H7 (cell line): Measurements from ENCODE around the gene SNX6. TPM values are rescaled to one million over a fixed set of nuclear protein-coding genes. Genes with fewer than 3 reads are reported as not detected.
A peak's percentile ranks its signal among the peaks of the same experiment; 100 is the strongest.
"Not testable (repeated sequence)": the region's sequence is repeated elsewhere in the genome, so short reads cannot be mapped to it uniquely, and the experiment has no call there.

Experiments used
- DNase-seq: peaks from one replicate; pipeline ENCODE4 v3.0.0; 2012
- H3K27me3 ChIP-seq: 2 replicates; pipeline ENCODE4 v1.6.0; 2011; ENCODE audit warnings: mild to moderate bottlenecking, low read length; ENCODE audit not compliant: control insufficient read depth, insufficient read depth
- H3K36me3 ChIP-seq: replicated peaks from 2 replicates; pipeline ENCODE4 v1.5.1; 2011; ENCODE audit warnings: low read length; ENCODE audit not compliant: control insufficient read depth, insufficient read depth
- H3K4me3 ChIP-seq: 2 replicates; pipeline ENCODE4 v1.5.1; 2011; ENCODE audit warnings: low read depth, mild to moderate bottlenecking, control low read depth, low read length, moderate library complexity; ENCODE audit not compliant: insufficient read depth
- total RNA-seq: library from RNA; depleted of rRNA; stranded (reverse); fragments of >200 nt; shearing (Covaris generic); gene quantifications from 2 replicates; pipeline ENCODE4 v1.2.3, GENCODE V29; 2014; rRNA removed

Gene SNX6
- total RNA-seq: 75.2 and 94.9 TPM in 2 replicates

DNA sequence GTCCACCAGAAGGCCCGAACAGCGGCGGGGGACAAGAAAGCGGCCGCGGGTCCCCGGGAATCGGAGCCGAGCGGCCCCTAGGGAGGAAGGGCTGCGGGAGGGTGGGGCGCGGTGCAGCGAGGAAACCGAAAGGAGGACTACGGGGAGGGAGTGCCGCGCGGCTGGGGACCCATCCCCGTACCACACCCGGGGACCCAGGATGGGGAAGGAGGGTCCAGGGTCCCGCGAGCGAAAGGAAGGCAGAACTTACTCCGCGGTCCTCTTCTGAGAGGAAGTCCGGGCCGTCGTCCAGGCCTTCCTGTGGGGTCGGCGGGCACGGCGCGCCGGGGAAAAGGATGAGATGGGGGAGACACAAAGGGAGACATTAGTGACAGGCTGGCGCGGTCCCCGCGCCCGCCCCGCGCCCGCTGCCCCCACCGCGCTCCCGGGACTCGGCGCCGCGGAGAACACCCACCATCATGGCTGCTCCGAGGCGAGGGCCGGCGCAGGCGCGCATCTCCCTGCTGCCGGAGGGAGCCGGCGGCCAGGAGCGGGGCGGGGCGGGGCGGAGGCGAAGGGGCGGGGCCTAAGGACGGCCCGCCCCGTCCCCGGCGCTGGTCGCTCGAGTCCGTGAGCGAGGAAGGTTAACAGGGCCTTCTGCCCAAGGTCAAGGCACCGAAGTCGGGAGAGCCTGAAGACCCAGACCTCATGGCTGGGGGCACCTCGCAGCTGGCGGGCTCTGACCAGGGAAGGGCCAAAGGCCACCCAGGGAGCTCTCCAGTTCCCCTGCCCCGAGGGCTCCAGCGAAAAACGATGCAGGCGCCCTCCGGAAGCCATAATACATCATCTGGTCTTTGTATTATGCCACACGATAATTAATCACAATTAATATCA lies at the start of gene SNX6:
Gene SNX6 (minus strand): TSS at position 492 of the 873 bp plus-strand sequence. CDS start 32 bp downstream, at position 460.
- Histone ChIP-seq H3K4me3 (peak within 1 kb of the TSS; percentile 93), H3K27me3 (no peaks in the 10 kb centered on the region), H3K36me3 (no peaks in the 10 kb centered on the region)
- peak; percentile 99 for DNase-seq

DNA sequence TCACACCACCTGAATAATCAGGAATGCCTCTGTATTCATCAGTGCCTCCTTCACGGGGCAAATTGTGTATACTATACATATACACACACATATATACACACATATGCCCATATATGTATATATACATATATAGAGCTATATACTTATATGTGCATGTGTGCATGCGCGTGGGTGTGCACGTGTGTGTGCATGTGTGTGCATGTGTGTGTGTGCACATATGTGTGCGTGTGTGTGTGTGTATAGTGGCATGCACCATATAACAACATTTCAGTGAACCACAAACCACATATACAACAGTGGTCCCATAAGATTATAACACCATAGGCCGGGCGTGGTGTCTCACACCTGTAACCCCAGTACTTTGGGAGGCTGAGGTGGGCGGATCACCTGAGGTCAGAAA lies 48.8 kb upstream of the SNX6 start:
- H3K36me3 ChIP-seq: no peaks in the 10 kb centered on the region
- no peak overlapping the region for H3K4me3 ChIP-seq
- H3K27me3 ChIP-seq: no peaks in the 10 kb centered on the region
- DNase-seq: no peak

DNA sequence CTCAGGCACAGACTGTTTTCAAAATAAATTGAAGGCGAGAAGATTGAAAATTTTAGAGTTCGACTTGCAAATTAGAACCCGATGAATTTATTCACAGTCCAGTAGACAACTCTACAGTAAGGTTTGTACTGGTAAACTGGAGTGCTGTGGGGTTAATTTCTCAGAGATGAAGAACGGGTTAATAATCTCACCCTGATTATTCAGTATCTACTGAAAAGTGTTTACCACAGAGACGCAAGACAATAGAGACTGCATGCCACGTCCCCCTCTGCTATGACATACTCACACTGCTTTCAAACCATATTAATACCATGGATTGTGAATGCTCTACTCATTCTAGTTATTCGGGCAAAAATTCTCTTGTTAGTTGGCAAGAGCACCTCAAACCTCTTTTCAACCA lies 48.4 kb upstream of the SNX6 start:
- no peak overlapping the region for H3K4me3 ChIP-seq

DNA sequence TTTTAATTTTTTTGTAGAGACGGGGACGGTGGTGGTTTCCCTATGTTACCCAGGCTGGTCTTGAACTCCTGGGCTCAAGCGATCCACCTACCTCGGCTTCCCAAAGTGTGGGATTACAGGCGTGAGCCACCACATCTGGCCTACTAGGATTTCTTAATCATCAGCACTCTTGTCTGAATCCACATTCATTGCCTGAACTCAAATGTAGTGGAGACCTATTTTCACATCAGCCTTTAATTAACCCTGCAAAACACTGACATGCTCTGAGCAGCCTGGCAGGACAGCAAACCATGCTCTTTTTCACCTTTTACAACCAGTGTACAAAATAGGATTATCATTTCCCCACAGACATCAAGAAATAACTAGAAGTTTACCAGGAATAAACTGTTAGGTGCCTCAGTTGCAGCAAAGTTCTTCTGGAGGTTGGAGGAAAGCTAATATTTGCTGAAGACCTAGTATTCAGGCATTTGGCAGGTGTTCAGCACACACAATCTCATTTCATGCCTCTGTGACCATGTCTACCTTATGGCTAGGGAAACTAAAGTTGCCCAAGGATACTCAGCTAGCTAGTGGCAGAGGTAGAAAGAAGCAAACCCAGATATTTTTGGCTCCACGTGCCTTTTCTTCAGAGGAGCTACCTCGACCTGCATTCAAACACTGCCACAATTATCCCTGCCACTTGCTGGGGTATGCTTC lies 46.7 kb upstream of the SNX6 start:
- no peaks in the 10 kb centered on the region for H3K36me3 ChIP-seq
- no peaks in the 10 kb centered on the region for H3K27me3 ChIP-seq
- no peak for DNase-seq
- H3K4me3 ChIP-seq: no peak overlapping the region

More for the DNA sequence above, 48.4 kb upstream of the SNX6 start:
- DNase-seq: no peak
- Histone ChIP-seq H3K36me3 (no peaks in the 10 kb centered on the region), H3K27me3 (no peaks in the 10 kb centered on the region)

DNA sequence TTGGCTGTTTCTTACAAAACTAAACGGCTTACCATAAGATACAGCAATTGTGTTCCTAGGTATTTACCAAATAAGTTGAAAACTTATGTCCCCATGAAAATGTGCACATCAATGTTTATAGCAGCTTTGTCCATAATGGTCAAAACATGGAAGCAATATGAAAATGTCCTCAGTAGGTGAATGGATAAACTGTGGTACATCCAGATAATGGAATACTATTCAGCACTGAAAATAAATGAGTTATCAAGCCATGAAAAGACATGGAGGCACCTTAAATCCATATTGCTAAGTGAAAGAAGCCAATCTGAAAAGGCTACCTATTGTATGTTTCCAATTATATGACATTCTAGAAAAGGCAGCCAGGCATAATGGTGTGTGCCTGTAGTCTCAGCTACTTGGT lies 43.8 kb upstream of the SNX6 start:
- Histone ChIP-seq H3K4me3 (no peak overlapping the region), H3K27me3 (no peaks in the 10 kb centered on the region), H3K36me3 (no peaks in the 10 kb centered on the region)
- DNase-seq: no peak

DNA sequence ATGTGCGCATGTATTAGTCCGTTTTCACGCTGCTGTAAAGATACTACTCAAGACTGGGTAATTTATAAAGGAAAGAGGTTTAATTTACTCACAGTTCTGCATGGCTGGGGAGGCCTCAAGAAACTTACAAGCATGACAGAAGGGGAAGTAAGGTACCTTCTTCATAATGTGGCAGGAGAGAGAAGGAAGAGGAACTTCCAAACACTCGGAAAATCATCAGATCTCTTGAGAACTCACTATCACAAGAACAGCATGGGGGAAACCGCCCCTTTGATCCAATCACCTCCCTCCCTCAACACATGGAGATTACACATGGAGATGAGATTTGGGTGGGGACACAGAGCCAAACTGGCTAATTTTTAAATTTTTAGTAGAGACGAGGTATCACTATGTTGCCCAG lies 41.8 kb upstream of the SNX6 start:
- H3K4me3 ChIP-seq: no peak overlapping the region
- no peak for DNase-seq
- H3K27me3 ChIP-seq: no peaks in the 10 kb centered on the region
- H3K36me3 ChIP-seq: no peaks in the 10 kb centered on the region

DNA sequence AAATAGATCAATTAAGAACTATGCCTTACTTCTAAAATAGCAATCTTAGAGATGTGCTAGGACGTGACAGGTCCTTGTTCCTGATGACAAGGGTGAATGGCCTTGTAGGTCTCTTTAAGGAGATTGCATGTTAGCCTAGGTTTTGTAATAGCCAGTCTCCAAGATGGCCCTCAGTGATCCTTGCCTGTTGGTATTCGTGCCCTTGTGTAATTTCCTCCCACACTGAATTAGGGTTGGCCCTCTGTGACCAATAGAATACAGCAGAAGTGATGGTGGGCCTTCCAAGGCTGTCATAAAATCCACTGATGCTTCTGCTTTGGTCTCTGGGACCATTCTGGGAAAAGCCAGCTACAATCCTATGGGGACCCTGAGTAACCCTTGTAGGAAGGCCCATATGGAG lies 38.2 kb upstream of the SNX6 start:
- DNase-seq: no peak
- no peaks in the 10 kb centered on the region for H3K27me3 ChIP-seq
- no peaks in the 10 kb centered on the region for H3K36me3 ChIP-seq
- H3K4me3 ChIP-seq: no peak overlapping the region

DNA sequence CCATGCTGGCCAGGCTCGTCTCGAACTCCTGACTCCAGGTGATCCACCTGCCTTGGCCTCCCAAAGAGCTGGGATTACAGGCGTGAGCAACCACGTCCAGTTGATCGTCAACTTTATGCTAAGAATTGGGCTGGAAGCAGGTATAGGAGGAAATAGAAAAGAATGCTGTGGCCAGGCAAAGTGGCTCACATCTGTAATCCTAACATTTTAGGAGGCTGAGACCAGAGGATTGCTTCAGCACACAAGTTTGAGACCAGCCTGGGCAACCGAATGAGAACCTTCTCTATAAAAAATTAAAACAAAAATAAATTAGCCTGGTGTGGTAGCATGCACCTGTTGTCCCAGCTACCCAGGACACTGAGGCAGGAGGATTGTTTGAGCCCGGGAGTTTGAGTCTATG lies 37.1 kb upstream of the SNX6 start:
- H3K36me3 ChIP-seq: no peaks in the 10 kb centered on the region
- no peaks in the 10 kb centered on the region for H3K27me3 ChIP-seq
- no peak overlapping the region for H3K4me3 ChIP-seq
- no peak for DNase-seq

DNA sequence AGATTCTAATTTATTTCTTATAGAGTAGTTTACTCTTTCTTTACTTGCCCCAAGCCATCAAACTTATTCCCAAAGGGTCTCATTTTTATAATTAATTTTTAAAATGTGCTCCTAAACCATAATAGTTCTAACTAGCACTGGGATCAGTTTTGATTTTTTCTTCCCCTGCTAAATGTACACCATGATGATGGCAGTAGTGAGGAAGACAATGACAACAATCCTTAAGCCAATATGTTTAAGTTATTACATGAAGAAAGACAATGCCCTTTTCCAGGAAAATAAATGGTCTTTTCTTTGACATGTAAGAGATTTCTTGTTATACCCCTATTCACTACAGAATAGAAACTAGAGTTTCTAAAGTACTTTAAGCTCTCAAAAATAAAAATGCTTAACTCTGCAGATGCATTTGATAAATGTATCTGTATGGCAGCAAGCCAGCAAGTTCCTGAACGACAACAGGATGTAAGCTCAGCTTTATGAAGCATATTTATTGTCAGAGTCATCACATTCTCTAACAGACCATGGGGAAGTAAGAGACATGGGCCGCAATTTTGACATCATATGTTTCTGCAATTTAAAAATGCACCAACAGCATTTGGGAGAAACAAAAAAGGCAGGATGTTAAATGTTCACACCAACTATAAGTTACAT lies 36.0 kb upstream of the SNX6 start:
- no peaks in the 10 kb centered on the region for H3K36me3 ChIP-seq

DNA sequence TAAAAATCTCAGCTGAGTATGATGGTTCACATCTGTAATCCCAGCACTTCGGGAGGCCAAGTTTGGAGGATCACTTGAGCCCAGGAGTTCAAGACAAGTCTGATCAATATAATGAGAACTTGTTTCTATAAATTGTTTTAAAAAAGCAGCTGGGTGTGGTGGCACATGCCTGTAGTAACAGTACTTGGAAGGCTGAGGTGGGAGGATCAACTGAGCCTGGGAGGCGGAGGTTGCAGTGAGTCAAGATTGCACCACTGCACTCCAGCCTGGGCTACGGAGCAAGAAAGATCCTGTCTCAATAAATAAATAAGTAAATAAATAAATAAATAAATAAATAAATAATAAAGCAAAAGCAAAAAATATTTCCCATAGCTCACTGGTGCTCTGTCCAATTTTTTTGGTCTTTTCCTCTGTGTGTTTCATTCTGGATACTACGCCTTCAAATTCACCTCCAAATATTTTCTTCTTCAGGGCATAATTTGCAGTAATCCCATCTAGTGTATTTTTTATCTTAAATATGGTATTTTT lies 32.7 kb upstream of the SNX6 start:
- no peaks in the 10 kb centered on the region for H3K36me3 ChIP-seq
- H3K27me3 ChIP-seq: no peaks in the 10 kb centered on the region
- no peak for DNase-seq
- no peak overlapping the region for H3K4me3 ChIP-seq

More for the DNA sequence above, 36.0 kb upstream of the SNX6 start:
- H3K27me3 ChIP-seq: no peaks in the 10 kb centered on the region
- DNase-seq: no peak
- H3K4me3 ChIP-seq: no peak overlapping the region

DNA sequence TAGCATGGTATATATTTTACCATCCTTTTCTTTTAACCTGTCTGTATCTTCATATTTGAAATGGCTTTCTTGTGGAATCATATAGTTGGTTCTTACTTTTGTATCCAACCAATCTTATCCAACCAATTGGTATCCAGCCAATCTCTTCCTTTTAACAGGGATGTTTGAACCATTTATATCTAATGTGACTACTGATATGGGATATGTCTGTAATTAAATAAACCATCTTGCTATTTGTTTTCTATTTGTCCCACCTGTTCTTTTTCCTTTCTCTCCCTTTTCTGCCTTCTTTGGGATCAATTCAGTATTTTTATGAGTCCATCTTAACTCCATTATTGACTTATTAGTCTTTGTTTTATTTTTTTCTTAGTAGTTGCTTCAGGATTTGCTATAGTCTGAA lies 30.8 kb upstream of the SNX6 start:
- no peak for DNase-seq
- H3K36me3 ChIP-seq: no peaks in the 10 kb centered on the region
- H3K4me3 ChIP-seq: no peak overlapping the region
- H3K27me3 ChIP-seq: no peaks in the 10 kb centered on the region

DNA sequence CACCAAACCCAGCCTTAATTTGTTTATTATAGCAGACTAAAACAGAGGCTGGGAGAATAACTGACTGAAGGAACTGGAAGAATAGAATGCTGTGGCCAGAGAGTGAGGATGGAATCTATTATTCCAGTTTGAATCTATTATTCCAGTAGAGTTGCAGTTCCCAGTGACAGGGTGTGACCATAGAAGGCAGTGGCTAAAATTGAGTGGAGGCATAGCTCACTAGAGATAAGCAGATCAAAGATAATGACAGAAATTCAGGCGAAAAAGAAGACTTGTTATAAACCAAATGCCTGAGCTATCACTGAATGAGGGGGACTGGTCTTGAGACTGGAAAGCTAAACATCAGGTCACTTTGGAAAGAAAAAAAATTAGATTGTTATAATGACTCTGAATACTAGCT lies 26.0 kb upstream of the SNX6 start:
- H3K4me3 ChIP-seq: no peak overlapping the region
- no peak for DNase-seq
- H3K36me3 ChIP-seq: no peaks in the 10 kb centered on the region

DNA sequence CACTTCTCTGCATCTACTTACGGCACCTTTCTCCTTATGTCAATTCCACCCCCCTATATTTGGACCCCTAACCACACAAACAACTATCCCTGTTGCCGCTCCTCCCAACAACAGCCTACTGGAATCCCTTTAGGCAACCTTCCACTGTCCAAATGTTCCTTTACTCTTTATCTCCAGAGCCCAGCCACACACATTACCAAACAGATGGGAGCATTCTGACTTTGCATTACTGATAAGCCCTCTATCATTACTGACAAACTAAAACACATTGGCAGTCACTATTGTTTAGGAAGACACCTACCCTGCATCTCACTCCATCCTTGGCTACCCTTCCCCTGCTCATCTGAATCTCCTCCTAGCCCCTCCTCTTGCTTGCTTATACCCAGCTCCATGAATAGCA lies 23.1 kb upstream of the SNX6 start:
- not testable (repeated sequence) for H3K36me3 ChIP-seq, H3K27me3 ChIP-seq, H3K4me3 ChIP-seq, DNase-seq

More for the DNA sequence above, 26.0 kb upstream of the SNX6 start:
- H3K27me3 ChIP-seq: no peaks in the 10 kb centered on the region

DNA sequence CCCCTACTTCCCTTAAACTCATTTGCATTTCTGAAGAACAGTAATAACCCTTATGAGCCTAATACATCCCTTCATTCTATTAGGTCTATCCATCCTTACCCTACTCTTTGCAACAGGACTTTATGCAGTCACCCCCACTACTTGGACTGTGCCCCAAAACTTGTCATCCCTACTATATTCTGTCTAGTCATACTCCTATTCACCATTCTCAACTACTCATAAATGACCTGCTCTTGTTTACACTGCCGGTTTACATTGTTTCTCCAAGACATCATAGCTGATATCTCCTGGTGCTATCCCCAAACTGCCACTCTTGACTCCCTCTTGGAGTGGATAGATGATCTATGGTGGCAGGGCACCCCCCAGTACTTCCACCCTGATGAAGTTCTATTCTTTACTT lies 22.4 kb upstream of the SNX6 start:
- not testable (repeated sequence) for H3K4me3 ChIP-seq, H3K27me3 ChIP-seq, H3K36me3 ChIP-seq, DNase-seq
